Gastroesophageal sphincter (tissue), 3 donors: ENCODE measurements around the gene HEXA.

ENCODE experiments used
- CTCF ChIP-seq, 4 experiments: fragments of 200-600 bp in 2 of 4; fragments of 450-650 bp in 2 of 4; sonication (generic) in 1 of 4; IDR thresholded peaks; one replicate each; pipeline ENCODE4 v1.5.1; 2017 to 2019; ENCODE audit warnings: antibody characterized with exemption in 4 of 4, mild to moderate bottlenecking in 2 of 4, moderate library complexity in 2 of 4
- EP300 ChIP-seq: sonication (generic); formaldehyde crosslinking; IDR thresholded peaks from one replicate; pipeline ENCODE4 v1.6.1; 2017; ENCODE audit warnings: antibody characterized with exemption, mild to moderate bottlenecking
- POLR2AphosphoS5 ChIP-seq: sonication (generic); formaldehyde crosslinking; IDR thresholded peaks from one replicate; pipeline ENCODE4 v1.6.1; 2017; ENCODE audit warnings: antibody characterized with exemption

GRCh38 chr15:72306211-72306785 is 69.5 kb downstream of the HEXA start:
- TF ChIP-seq CTCF (IDR thresholded peaks at IDR 0.05), result no peak
- no peak for TF ChIP-seq POLR2AphosphoS5
- TF ChIP-seq EP300, result no peak
